H9 (cell line): Measurements from ENCODE around the gene GPATCH2. TPM values are rescaled to one million over a fixed set of nuclear protein-coding genes. Genes with fewer than 3 reads are reported as not detected.

ENCODE experiments used
- DNase-seq: peaks from one replicate; pipeline ENCODE4 v3.0.0-alpha.2; 2017
- H2AFZ ChIP-seq: one replicate; pipeline ENCODE4 v1.6.1; 2013; ENCODE audit warnings: mild to moderate bottlenecking, low read length, control low read depth, moderate library complexity
- H2AK5ac ChIP-seq: 2 replicates; pipeline ENCODE4 v1.6.1; 2013; ENCODE audit warnings: low read length, control low read depth, mixed read lengths; ENCODE audit not compliant: insufficient read length
- H2BK120ac ChIP-seq: one replicate; pipeline ENCODE4 v1.6.1; 2013; ENCODE audit warnings: low read depth, mild to moderate bottlenecking, low read length, control low read depth, inconsistent platforms; ENCODE audit not compliant: poor library complexity, severe bottlenecking
- H2BK12ac ChIP-seq: 2 replicates; pipeline ENCODE4 v1.6.1; 2013; ENCODE audit warnings: low read length, control low read depth, mixed read lengths, low read depth; ENCODE audit not compliant: insufficient read length
- H2BK15ac ChIP-seq: 2 replicates; pipeline ENCODE4 v1.6.1; 2013; ENCODE audit warnings: low read depth, low read length, control low read depth
- H2BK20ac ChIP-seq: one replicate; pipeline ENCODE4 v1.6.1; 2013; ENCODE audit warnings: low read depth, mild to moderate bottlenecking, low read length, control low read depth, inconsistent platforms; ENCODE audit not compliant: poor library complexity, severe bottlenecking
- H2BK5ac ChIP-seq: 2 replicates; pipeline ENCODE4 v1.6.1; 2013; ENCODE audit warnings: low read length, control low read depth, mixed read lengths; ENCODE audit not compliant: insufficient read length
- H3K14ac ChIP-seq: 2 replicates; pipeline ENCODE4 v1.6.1; 2013; ENCODE audit warnings: low read length, control low read depth; ENCODE audit not compliant: insufficient read depth
- H3K18ac ChIP-seq: 2 replicates; pipeline ENCODE4 v1.6.1; 2013; ENCODE audit warnings: low read depth, mild to moderate bottlenecking, mixed read lengths, low read length, control low read depth; ENCODE audit not compliant: insufficient read length
- H3K23ac ChIP-seq: 2 replicates; pipeline ENCODE4 v1.6.1; 2013; ENCODE audit warnings: low read length, control low read depth, mixed read lengths, low read depth; ENCODE audit not compliant: insufficient read length
- H3K23me2 ChIP-seq: 2 replicates; pipeline ENCODE4 v1.6.1; 2013; ENCODE audit warnings: low read depth, mild to moderate bottlenecking, mixed read lengths, low read length, control low read depth; ENCODE audit not compliant: insufficient read length, poor library complexity, severe bottlenecking
- H3K27ac ChIP-seq: 2 replicates; pipeline ENCODE4 v1.5.1; 2013; ENCODE audit warnings: low read length, control low read depth, mixed read lengths, low read depth; ENCODE audit not compliant: insufficient read length
- H3K27me3 ChIP-seq: 2 replicates; pipeline ENCODE4 v1.6.1; 2013; ENCODE audit warnings: low read length, control low read depth, inconsistent platforms; ENCODE audit not compliant: insufficient read depth
- H3K4ac ChIP-seq: 2 replicates; pipeline ENCODE4 v1.6.1; 2013; ENCODE audit warnings: low read depth, mild to moderate bottlenecking, control low read depth, inconsistent platforms, low read length, moderate library complexity
- H3K4me1 ChIP-seq: 2 replicates; pipeline ENCODE4 v1.6.1; 2013; ENCODE audit warnings: low read length, control low read depth, inconsistent platforms; ENCODE audit not compliant: insufficient read depth
- H3K4me2 ChIP-seq: 2 replicates; pipeline ENCODE4 v1.6.1; 2013; ENCODE audit warnings: low read length, control low read depth, mixed read lengths; ENCODE audit not compliant: insufficient read length, insufficient read depth
- H3K56ac ChIP-seq: 2 replicates; pipeline ENCODE4 v1.6.1; 2013; ENCODE audit warnings: low read depth, mild to moderate bottlenecking, mixed read lengths, low read length, control low read depth; ENCODE audit not compliant: insufficient read length
- H3K79me1 ChIP-seq: 2 replicates; pipeline ENCODE4 v1.6.1; 2013; ENCODE audit warnings: low read depth, mild to moderate bottlenecking, moderate library complexity, low read length, control low read depth, inconsistent platforms; ENCODE audit not compliant: insufficient read depth, poor library complexity, severe bottlenecking
- H3K79me2 ChIP-seq: 2 replicates; pipeline ENCODE4 v1.6.1; 2013; ENCODE audit warnings: low read length, control low read depth, inconsistent platforms; ENCODE audit not compliant: insufficient read depth
- H3K9ac ChIP-seq: 2 replicates; pipeline ENCODE4 v1.6.1; 2013; ENCODE audit warnings: low read length, control low read depth, mixed read lengths; ENCODE audit not compliant: insufficient read length; ENCODE audit errors: extremely low read depth
- H3K9me3 ChIP-seq: one replicate; pipeline ENCODE4 v1.6.1; 2013; ENCODE audit warnings: low read depth, low read length, inconsistent platforms; ENCODE audit not compliant: control insufficient read depth
- H3T11ph ChIP-seq: one replicate; pipeline ENCODE4 v1.6.1; 2013; ENCODE audit warnings: mild to moderate bottlenecking, low read length, control low read depth, inconsistent platforms
- H4K20me1 ChIP-seq: one replicate; pipeline ENCODE4 v1.6.1; 2013; ENCODE audit not compliant: control insufficient read depth, insufficient read length, insufficient read depth
- H4K5ac ChIP-seq: 2 replicates; pipeline ENCODE4 v1.6.1; 2013; ENCODE audit warnings: low read depth, mild to moderate bottlenecking, mixed read lengths, low read length, control low read depth; ENCODE audit not compliant: insufficient read length
- H4K8ac ChIP-seq: replicated peaks from 2 replicates; pipeline ENCODE4 v1.6.1; 2013; ENCODE audit warnings: low read length, control low read depth, mixed read lengths, low read depth; ENCODE audit not compliant: insufficient read length
- H4K91ac ChIP-seq: 2 replicates; pipeline ENCODE4 v1.6.1; 2013; ENCODE audit warnings: low read depth, mild to moderate bottlenecking, moderate library complexity, mixed read lengths, low read length, control low read depth; ENCODE audit not compliant: insufficient read length
- H3K27ac Mint-ChIP-seq, 3 experiments: 2 replicates in 2 of 3; 3 replicates in 1 of 3; pipeline ENCODE4 v1.8.0; 2020 to 2021; ENCODE audit warnings: mixed read lengths in 3 of 3, mild to moderate bottlenecking in 1 of 3, moderate library complexity in 1 of 3
- H3K27me3 Mint-ChIP-seq: 2 replicates; pipeline ENCODE4 v1.8.0; 2021; ENCODE audit warnings: low read depth, mild to moderate bottlenecking, moderate library complexity, mixed read lengths
- H3K36me3 Mint-ChIP-seq, 3 experiments: 2 replicates in 2 of 3; 3 replicates in 1 of 3; pipeline ENCODE4 v1.8.0; 2020 to 2021; ENCODE audit warnings: low read depth in 3 of 3, mixed read lengths in 3 of 3; ENCODE audit not compliant: insufficient read depth in 1 of 3
- H3K4me1 Mint-ChIP-seq, 2 experiments: 2 replicates each; pipeline ENCODE4 v1.8.0; 2020; ENCODE audit warnings: mixed read lengths in 2 of 2
- H3K4me3 Mint-ChIP-seq, 2 experiments: 2 replicates in 1 of 2; 3 replicates in 1 of 2; pipeline ENCODE4 v1.8.0; 2020 to 2021; ENCODE audit warnings: mild to moderate bottlenecking in 2 of 2, mixed read lengths in 2 of 2, moderate library complexity in 1 of 2
- H3K9me3 Mint-ChIP-seq, 2 experiments: 2 replicates in 1 of 2; 3 replicates in 1 of 2; pipeline ENCODE4 v1.8.0; 2020; ENCODE audit warnings: mild to moderate bottlenecking in 2 of 2, mixed read lengths in 2 of 2, moderate library complexity in 1 of 2
- WGBS: extraction: QIAGEN DNeasy Blood & Tissue Kit; methylation state at CpG from one replicate; pipeline ENCODE4 v1.1.7; 2013; ENCODE audit warnings: missing lambda C conversion rate, low lambda C conversion rate, mixed read lengths; ENCODE audit not compliant: insufficient read length; ENCODE audit errors: extremely low coverage; 5-methylcytosine and 5-hydroxymethylcytosine counted together
- total RNA-seq: library from RNA; stranded (reverse); gene quantifications from 2 replicates; pipeline ENCODE4 v1.2.1, GENCODE V29; 2021
- TF ChIP-seq, protein P1 (sequence below): fragments of 200-600 bp; sonication (generic); conservative IDR thresholded peaks from 3 replicates; pipeline ENCODE4 v1.8.0; 2021; ENCODE audit warnings: antibody characterized with exemption, mild to moderate bottlenecking

The GPATCH2 gene
- total RNA-seq, 1 experiment from 2014 or later = 14.3 TPM

DNA sequence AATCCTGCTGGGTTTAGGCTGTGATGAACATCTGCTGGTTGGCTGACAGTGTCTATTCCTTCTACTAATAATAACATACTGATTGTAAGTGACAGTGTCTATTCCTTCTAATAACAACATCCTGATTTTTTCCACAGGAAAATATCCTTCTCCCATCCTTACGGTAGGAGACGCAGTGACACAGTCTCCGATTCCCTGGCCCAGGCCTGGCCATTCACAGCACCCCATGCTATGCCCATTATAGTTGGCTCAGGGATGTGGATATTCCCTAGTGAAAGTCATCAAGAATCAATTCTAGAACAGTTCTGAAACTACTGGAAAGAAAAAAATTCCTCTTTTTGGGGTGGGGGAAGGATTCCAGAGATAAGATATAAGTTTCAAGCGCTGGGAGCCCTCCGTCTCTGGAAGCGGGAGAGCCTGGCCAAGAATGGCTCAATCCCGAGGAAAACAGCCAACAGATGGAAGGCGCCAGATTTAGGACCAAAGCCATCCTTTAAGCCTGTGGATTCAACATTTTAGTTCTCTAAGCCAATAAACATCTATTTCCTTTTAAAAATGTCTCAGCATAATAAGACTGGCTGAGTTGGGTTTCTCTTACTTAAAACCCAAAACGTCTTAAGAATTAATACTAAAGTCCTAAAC is 88.6 kb downstream of the GPATCH2 start:
- H2BK120ac ChIP-seq = no peak overlapping the region
- no peak overlapping the region for H2BK5ac ChIP-seq
- no peaks in the 10 kb centered on the region for H3K79me1 ChIP-seq
- no peak overlapping the region for H3K18ac ChIP-seq
- Mint-ChIP-seq H3K27me3 (no peaks in the 10 kb centered on the region), H3K4me3 (no peak overlapping the region), H3K36me3 (peaks cover 0 to 6% (median 1%) of the 10 kb centered on the region in 3 experiments; a peak in 4 of 7 replicates), H3K9me3 (peaks cover 0 to 3% of the 10 kb centered on the region in 2 experiments; a peak in 3 of 5 replicates), H3K27ac (no peak overlapping the region; a peak in 1 of 7 replicates), H3K4me1 (no peaks in the 10 kb centered on the region)
- H3K14ac ChIP-seq = no peak overlapping the region
- no peak overlapping the region for H4K91ac ChIP-seq
- H4K8ac ChIP-seq = no peak overlapping the region
- no peaks in the 10 kb centered on the region for H3K23me2 ChIP-seq
- no peaks in the 10 kb centered on the region for H4K20me1 ChIP-seq
- no peak overlapping the region for H3K56ac ChIP-seq
- H3K4me2 ChIP-seq = no peak overlapping the region
- no peak overlapping the region for H2AFZ ChIP-seq
- H3K4ac ChIP-seq = no peak overlapping the region
- H3K27ac ChIP-seq = no peak overlapping the region
- no peak for DNase-seq
- no peaks in the 10 kb centered on the region for H3K4me1 ChIP-seq
- TF ChIP-seq, protein P1, sequence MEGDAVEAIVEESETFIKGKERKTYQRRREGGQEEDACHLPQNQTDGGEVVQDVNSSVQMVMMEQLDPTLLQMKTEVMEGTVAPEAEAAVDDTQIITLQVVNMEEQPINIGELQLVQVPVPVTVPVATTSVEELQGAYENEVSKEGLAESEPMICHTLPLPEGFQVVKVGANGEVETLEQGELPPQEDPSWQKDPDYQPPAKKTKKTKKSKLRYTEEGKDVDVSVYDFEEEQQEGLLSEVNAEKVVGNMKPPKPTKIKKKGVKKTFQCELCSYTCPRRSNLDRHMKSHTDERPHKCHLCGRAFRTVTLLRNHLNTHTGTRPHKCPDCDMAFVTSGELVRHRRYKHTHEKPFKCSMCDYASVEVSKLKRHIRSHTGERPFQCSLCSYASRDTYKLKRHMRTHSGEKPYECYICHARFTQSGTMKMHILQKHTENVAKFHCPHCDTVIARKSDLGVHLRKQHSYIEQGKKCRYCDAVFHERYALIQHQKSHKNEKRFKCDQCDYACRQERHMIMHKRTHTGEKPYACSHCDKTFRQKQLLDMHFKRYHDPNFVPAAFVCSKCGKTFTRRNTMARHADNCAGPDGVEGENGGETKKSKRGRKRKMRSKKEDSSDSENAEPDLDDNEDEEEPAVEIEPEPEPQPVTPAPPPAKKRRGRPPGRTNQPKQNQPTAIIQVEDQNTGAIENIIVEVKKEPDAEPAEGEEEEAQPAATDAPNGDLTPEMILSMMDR = no peak
- H3K27me3 ChIP-seq = no peaks in the 10 kb centered on the region
- no peaks in the 10 kb centered on the region for H3K9me3 ChIP-seq
- no peak overlapping the region for H3K9ac ChIP-seq
- WGBS = no CpG with 5 or more reads among the region's 9 CpGs
- H2BK15ac ChIP-seq = no peak overlapping the region
- H3K23ac ChIP-seq = no peak overlapping the region
- no peak overlapping the region for H3T11ph ChIP-seq
- no peak overlapping the region for H2AK5ac ChIP-seq
- H4K5ac ChIP-seq = no peak overlapping the region
- no peak overlapping the region for H2BK20ac ChIP-seq
- H2BK12ac ChIP-seq = no peak overlapping the region
- no peaks in the 10 kb centered on the region for H3K79me2 ChIP-seq
